ENCODE data around the gene SARDH. TPM values are rescaled to one million over a fixed set of nuclear protein-coding genes. Genes with fewer than 3 reads are reported as not detected.
A peak's percentile ranks its signal among the peaks of the same experiment; 100 is the strongest.

Gene SARDH
- total and polyA plus RNA-seq, 2 of the 13 experiments (the other 11 are each of a cell fraction or from before 2014, with no cell fraction given): 11.6 to 34.9 TPM

- TF ChIP-seq ZNF614 (CRISPR knock-in tag; IDR thresholded peaks at IDR 0.05; ENCODE audit: borderline replicate concordance) (no peak), TCF7L2 (IDR thresholded peaks at IDR 0.05; ENCODE audit: low read depth, low read length) (no peak), GLI4 (CRISPR knock-in tag; IDR thresholded peaks at IDR 0.05; ENCODE audit: borderline replicate concordance) (no peak), ZKSCAN5 (CRISPR knock-in tag; IDR thresholded peaks at IDR 0.05) (no peak), TAF15 (IDR thresholded peaks at IDR 0.05; ENCODE audit: low read depth, low read length, poor library complexity, severe bottlenecking) (peak; percentile 65), AHDC1 (CRISPR knock-in tag; IDR thresholded peaks at IDR 0.05; ENCODE audit: borderline replicate concordance) (peak; percentile 65), KDM3A (CRISPR knock-in tag; IDR thresholded peaks at IDR 0.05; ENCODE audit: low read depth) (peak; percentile 29; the same call in 1 of the 2 replicates), ZSCAN12 (CRISPR knock-in tag; IDR thresholded peaks at IDR 0.05) (no peak), DNMT1 (CRISPR knock-in tag; IDR thresholded peaks at IDR 0.05) (0 out of 2 replicates have a peak, but pooled peaks have one; percentile 42), YEATS4 (CRISPR knock-in tag; IDR thresholded peaks at IDR 0.05; ENCODE audit: borderline replicate concordance) (peak; percentile 35; the same call in 1 of the 2 replicates)
These were observed 79.4 kb downstream of the SARDH start (continued) for GRCh38 chr9:133658442-133659431.
